ENCODE data around the gene MAEA. TPM values are rescaled to one million over a fixed set of nuclear protein-coding genes. Genes with fewer than 3 reads are reported as not detected.

Gene MAEA
- total and polyA plus RNA-seq, 2 of the 8 experiments (the other 6 are each of a cell fraction or from before 2014, with no cell fraction given), result 75.8 to 133 TPM

GRCh38 chr4:1250527-1250812, 39.2 kb upstream of the MAEA start (continued):
- no peak for TF ChIP-seq HDAC2 (IDR thresholded peaks at IDR 0.05; ENCODE audit: borderline replicate concordance in 1 of 2, low read depth in 2 of 2, low read length in 2 of 2)
- TF ChIP-seq EZH2 (IDR thresholded peaks at IDR 0.05; ENCODE audit: low read depth, low read length, severe bottlenecking), result no peak
- TF ChIP-seq SIX5 (IDR thresholded peaks at IDR 0.05; ENCODE audit: low read depth, low read length), result no peak
- TF ChIP-seq SUZ12 (IDR thresholded peaks at IDR 0.05; ENCODE audit: low read length), result no peak
- TF ChIP-seq SIRT6 (IDR thresholded peaks at IDR 0.05; ENCODE audit: low read length), result no peak
- no peak for TF ChIP-seq ZNF274 (IDR thresholded peaks at IDR 0.05; ENCODE audit: borderline replicate concordance, extremely low read depth, low read length)

All from H1 (cell line).